Measurements from ENCODE around the gene ANKRD23. TPM values are rescaled to one million over a fixed set of nuclear protein-coding genes. Genes with fewer than 3 reads are reported as not detected.

Gene ANKRD23
- total and polyA plus RNA-seq, 2 of the 13 experiments (the other 11 are each of a cell fraction or from before 2014, with no cell fraction given), result 1.5 to 1.6 TPM

- TF ChIP-seq ZHX2 (IDR thresholded peaks at IDR 0.05; ENCODE audit: low read depth) (no peak; the same call in 1 of the 2 replicates), ZHX2 (CRISPR knock-in tag; IDR thresholded peaks at IDR 0.05; ENCODE audit: borderline replicate concordance) (0 out of 2 replicates have a peak, but pooled peaks have one; percentile 74), ZFX (CRISPR knock-in tag; IDR thresholded peaks at IDR 0.05; ENCODE audit: low read depth) (peak; percentile 99), TFAP4 (IDR thresholded peaks at IDR 0.05; ENCODE audit: borderline replicate concordance, low read depth) (no peak; the same call in 1 of the 2 replicates), SNAPC4 (CRISPR knock-in tag; IDR thresholded peaks at IDR 0.05) (no peak), ZNF281 (CRISPR knock-in tag; IDR thresholded peaks at IDR 0.05; ENCODE audit: borderline replicate concordance) (peak; percentile 14; the same call in 1 of the 2 replicates), ZNF816 (CRISPR knock-in tag; IDR thresholded peaks at IDR 0.05; ENCODE audit: borderline replicate concordance) (peak; percentile 86; the same call in 1 of the 2 replicates), GMEB2 (CRISPR knock-in tag; IDR thresholded peaks at IDR 0.05; ENCODE audit: low read depth) (peak; percentile 91), CENPT (CRISPR knock-in tag; IDR thresholded peaks at IDR 0.05; ENCODE audit: low read depth) (0 out of 2 replicates have a peak, but pooled peaks have one; percentile 30), ZNF232 (CRISPR knock-in tag; IDR thresholded peaks at IDR 0.05; ENCODE audit: borderline replicate concordance) (0 out of 2 replicates have a peak, but pooled peaks have one; percentile 24)
Measured at GRCh38 chr2:96857667-96858372, 14.0 kb upstream of the ANKRD23 start, which contains the start of gene ANKRD39 (continued).

Measured in HepG2 (cell line).